Measurements from ENCODE around the gene PKDCC. TPM values are rescaled to one million over a fixed set of nuclear protein-coding genes. Genes with fewer than 3 reads are reported as not detected.

PKDCC gene
- total RNA-seq, 1 experiment from 2014 or later, result 12.5 TPM

DNA sequence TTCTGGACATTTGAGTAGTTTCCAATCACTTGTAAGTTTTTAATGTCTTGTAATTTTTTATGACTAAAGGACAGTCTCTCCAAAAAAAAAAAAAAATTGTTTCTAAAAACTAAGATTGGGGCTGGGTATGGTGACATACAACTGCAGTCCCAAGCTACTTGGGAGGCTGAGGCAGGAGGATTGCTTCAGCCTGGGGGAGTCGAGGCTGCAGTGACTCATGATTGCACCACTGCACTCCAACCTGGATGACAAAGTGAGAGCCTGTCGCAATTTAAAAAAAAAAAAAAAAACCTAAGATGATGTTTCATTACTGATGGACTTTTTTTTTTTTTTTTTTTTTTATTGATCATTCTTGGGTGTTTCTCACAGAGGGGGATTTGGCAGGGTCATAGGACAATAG, 34.4 kb upstream of the PKDCC start:
- no peak for DNase-seq
- H3K36me3 Mint-ChIP-seq (ENCODE audit: insufficient read depth, unreplicated experiment), result no peaks in the 10 kb centered on the region
- CTCF ChIA-PET, result interaction anchor here (0.6 kb wide), 1 partner anchor 115 kb away, joined by 6 read pairs; no protein-coding TSS in a partner anchor
- H3K4me1 Mint-ChIP-seq (ENCODE audit: low read depth, unreplicated experiment), result peaks cover 16% of the 10 kb centered on the region
- H3K4me3 Mint-ChIP-seq (ENCODE audit: low read depth, unreplicated experiment), result no peak overlapping the region
- TF ChIP-seq, protein P1, sequence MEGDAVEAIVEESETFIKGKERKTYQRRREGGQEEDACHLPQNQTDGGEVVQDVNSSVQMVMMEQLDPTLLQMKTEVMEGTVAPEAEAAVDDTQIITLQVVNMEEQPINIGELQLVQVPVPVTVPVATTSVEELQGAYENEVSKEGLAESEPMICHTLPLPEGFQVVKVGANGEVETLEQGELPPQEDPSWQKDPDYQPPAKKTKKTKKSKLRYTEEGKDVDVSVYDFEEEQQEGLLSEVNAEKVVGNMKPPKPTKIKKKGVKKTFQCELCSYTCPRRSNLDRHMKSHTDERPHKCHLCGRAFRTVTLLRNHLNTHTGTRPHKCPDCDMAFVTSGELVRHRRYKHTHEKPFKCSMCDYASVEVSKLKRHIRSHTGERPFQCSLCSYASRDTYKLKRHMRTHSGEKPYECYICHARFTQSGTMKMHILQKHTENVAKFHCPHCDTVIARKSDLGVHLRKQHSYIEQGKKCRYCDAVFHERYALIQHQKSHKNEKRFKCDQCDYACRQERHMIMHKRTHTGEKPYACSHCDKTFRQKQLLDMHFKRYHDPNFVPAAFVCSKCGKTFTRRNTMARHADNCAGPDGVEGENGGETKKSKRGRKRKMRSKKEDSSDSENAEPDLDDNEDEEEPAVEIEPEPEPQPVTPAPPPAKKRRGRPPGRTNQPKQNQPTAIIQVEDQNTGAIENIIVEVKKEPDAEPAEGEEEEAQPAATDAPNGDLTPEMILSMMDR (IDR thresholded peaks at IDR 0.05; ENCODE audit: unreplicated experiment), result no peak
- intact Hi-C loops (cut with micrococcal nuclease; ENCODE audit: unreplicated experiment), result no loop called here
- H3K27ac Mint-ChIP-seq (ENCODE audit: unreplicated experiment), result no peak overlapping the region
- no peaks in the 10 kb centered on the region for H3K9me3 Mint-ChIP-seq (ENCODE audit: low read depth, unreplicated experiment)
- BruUV-seq (replicated peaks), result no TSS peak
- no peaks in the 10 kb centered on the region for H3K27me3 Mint-ChIP-seq (ENCODE audit: unreplicated experiment)

DNA sequence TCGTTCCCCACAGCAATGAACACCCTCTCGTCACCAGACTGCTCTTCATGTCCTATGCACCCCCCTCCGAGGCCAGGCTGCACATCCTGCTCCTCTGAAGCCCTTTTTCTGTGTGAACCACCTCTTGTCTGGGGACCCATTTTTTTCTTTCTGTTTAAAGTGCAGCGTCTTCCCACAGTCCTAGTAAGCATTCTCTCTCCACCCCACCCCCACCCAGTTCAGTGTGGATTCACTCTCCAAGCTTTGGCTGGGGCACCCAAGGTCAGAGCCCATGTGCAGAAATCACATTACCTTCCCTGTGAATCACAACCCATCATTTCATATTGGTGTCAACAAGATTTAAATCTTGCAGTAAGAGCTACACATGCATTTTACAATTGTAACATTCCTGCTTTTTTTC, 26.4 kb upstream of the PKDCC start:
- Mint-ChIP-seq H3K9me3 (ENCODE audit: low read depth, unreplicated experiment) (no peaks in the 10 kb centered on the region), H3K36me3 (ENCODE audit: insufficient read depth, unreplicated experiment) (no peaks in the 10 kb centered on the region), H3K27me3 (ENCODE audit: unreplicated experiment) (peaks cover 33% of the 10 kb centered on the region), H3K27ac (ENCODE audit: unreplicated experiment) (no peak overlapping the region), H3K4me1 (ENCODE audit: low read depth, unreplicated experiment) (no peaks in the 10 kb centered on the region), H3K4me3 (ENCODE audit: low read depth, unreplicated experiment) (no peak overlapping the region)
- CTCF ChIA-PET, result interaction anchor here (0.6 kb wide), 1 partner anchor 88 kb away, joined by 5 read pairs; no protein-coding TSS in a partner anchor
- TF ChIP-seq, protein P1 (IDR thresholded peaks at IDR 0.05; ENCODE audit: unreplicated experiment), result no peak
- intact Hi-C loops (cut with micrococcal nuclease; ENCODE audit: unreplicated experiment), result no loop called here
- no TSS peak for BruUV-seq (replicated peaks)
- DNase-seq, result no peak

DNA sequence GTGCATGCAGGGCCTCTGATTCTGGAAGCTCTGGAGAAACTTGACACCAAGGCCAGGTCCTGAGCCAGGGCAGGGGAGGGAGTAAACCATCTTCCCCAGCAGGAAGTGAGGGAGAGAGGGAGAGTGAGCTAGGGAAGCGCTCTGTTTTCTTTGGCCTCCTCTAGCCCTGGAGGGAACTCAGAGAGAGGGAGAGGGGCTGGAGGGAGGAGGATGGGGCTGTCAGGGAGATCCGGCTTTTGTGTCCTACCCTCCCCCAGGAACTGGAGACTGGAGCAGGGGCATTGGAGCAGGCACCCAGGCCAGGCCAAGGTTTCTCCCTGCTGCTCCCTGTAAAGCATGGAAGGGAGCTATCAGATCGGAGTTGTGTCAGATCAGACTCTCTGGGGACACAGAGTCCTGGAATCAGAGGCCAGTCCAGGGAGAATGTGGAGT, 22.7 kb upstream of the PKDCC start:
- no peaks in the 10 kb centered on the region for H3K4me1 Mint-ChIP-seq (ENCODE audit: low read depth, unreplicated experiment)
- CTCF ChIA-PET, result interaction anchor here (1.0 kb wide), 1 partner anchor 11 kb away, joined by 3 read pairs; no protein-coding TSS in a partner anchor

DNA sequence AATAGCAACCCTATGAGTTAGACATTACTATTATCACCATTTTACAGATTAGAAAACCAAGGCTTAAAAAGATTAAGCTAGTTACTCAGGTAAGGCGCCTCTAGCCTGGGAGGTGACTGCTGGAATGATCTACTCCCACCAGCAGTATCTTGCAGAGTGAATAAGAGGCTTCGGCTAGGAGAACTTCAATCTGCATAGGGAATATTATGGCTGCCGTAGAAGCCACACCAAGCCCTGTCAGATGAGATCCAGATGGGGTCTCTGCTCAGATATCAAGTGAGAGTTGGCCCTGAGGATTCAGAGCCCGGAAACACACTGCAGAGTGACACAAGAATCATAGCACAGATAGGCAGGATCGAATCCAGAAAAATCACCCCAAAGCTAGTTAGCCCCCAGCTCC, 21.5 kb upstream of the PKDCC start:
- BruUV-seq (replicated peaks), result no TSS peak
- DNase-seq, result no peak
- Mint-ChIP-seq H3K4me3 (ENCODE audit: low read depth, unreplicated experiment) (no peak overlapping the region), H3K4me1 (ENCODE audit: low read depth, unreplicated experiment) (no peaks in the 10 kb centered on the region), H3K9me3 (ENCODE audit: low read depth, unreplicated experiment) (no peaks in the 10 kb centered on the region), H3K27me3 (ENCODE audit: unreplicated experiment) (peaks cover 48% of the 10 kb centered on the region), H3K27ac (ENCODE audit: unreplicated experiment) (no peak overlapping the region), H3K36me3 (ENCODE audit: insufficient read depth, unreplicated experiment) (no peaks in the 10 kb centered on the region)
- intact Hi-C loops (cut with micrococcal nuclease; ENCODE audit: unreplicated experiment), result no loop called here
- TF ChIP-seq, protein P1 (IDR thresholded peaks at IDR 0.05; ENCODE audit: unreplicated experiment), result no peak
- CTCF ChIA-PET, result no interaction called here

More for the DNA sequence above, 22.7 kb upstream of the PKDCC start:
- Mint-ChIP-seq H3K27ac (ENCODE audit: unreplicated experiment) (no peak overlapping the region), H3K27me3 (ENCODE audit: unreplicated experiment) (peaks cover 37% of the 10 kb centered on the region), H3K9me3 (ENCODE audit: low read depth, unreplicated experiment) (no peaks in the 10 kb centered on the region), H3K36me3 (ENCODE audit: insufficient read depth, unreplicated experiment) (no peaks in the 10 kb centered on the region), H3K4me3 (ENCODE audit: low read depth, unreplicated experiment) (no peak overlapping the region)
- TF ChIP-seq, protein P1 (IDR thresholded peaks at IDR 0.05; ENCODE audit: unreplicated experiment), result no peak
- intact Hi-C loops (cut with micrococcal nuclease; ENCODE audit: unreplicated experiment), result no loop called here
- no TSS peak for BruUV-seq (replicated peaks)
- DNase-seq, result no peak

Measured in Calu3 (cell line).